ENCODE results near the gene PADI1.

Gene PADI1

DNA sequence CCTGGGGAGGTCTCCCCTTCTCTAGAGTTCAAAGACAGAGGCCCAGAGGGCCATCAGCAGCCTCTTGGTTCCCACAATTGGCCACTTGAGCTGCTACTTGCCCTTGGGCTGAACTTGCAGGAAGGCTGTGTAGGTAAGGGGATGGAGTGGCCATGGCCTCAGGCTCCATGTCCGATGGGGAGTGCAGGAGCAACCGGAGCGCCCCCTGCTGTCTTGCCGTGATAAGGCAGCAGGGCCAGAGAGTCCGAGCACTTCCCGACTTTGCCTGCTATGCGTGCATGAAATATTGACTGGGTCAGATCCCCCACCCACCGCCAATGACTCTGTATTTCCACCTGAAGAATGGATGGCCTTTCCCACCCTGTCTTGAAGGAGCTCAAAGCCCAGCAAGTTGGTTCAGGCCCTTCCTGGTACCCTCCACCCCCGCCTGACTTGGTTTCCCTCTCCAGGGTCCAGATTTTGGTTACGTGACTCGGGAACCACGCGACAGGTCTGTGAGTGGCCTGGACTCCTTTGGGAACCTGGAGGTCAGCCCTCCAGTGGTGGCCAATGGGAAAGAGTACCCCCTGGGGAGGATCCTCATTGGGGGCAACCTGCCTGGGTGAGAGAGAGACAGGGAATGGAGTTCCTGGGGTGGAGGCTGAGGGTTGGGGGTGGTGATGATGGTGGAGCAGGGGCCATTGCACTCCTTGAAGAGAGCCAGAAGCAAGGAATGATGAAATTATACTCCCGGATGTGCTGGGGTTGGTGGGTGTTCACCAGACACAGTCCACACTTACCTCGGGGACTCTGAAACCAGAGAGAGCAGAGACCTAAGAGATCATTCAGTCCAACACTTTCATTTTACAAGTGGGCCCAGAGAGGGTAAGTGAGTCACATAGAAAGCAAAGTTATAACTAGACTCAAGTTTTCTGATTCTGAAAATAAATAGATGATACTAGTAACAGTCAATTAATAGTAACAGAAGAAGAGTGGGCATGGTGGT is 69.5 kb downstream of the PADI1 start:
- DNase-seq, result peak; percentile 38 to 46

DNA sequence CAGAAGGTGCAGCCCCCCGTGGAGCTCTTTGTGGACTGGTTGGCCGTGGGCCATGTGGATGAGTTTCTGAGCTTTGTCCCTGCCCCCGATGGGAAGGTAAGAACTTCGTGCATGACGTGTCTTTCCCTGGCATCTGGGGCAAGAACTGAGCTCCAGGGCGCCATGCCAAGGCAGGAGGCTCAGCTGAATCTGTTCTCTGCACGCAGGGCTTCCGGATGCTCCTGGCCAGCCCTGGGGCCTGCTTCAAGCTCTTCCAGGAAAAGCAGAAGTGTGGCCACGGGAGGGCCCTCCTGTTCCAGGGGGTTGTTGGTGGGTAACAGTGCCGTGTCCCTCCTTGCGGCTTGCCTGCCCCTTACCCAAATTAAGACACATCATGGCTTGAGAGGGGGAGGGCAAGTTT is 71.6 kb downstream of the PADI1 start:
- DNase-seq, result peak; percentile 88 to 91

GRCh38 chr1:17277511-17278159 is 72.7 kb downstream of the PADI1 start:
- no peak for DNase-seq

- no peak for DNase-seq
These were observed 74.3 kb downstream of the PADI1 start for GRCh38 chr1:17278996-17279830.

DNA sequence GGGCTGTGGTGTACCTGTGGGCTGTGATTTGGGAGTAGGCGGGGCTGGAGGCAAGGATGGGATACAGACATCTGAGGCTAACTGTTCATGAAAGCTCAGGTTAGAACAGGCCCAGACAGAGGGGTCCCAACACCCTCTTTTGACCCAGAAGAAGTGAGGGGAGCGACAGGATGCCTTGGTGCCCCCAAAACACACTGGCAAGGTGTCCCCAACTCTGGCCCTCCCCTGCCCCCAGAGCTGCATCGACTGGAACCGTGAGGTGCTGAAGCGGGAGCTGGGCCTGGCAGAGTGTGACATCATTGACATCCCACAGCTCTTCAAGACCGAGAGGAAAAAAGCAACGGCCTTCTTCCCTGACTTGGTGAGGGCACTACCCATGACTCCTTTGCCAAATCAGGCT is 75.5 kb downstream of the PADI1 start:
- DNase-seq, result no peak

DNA sequence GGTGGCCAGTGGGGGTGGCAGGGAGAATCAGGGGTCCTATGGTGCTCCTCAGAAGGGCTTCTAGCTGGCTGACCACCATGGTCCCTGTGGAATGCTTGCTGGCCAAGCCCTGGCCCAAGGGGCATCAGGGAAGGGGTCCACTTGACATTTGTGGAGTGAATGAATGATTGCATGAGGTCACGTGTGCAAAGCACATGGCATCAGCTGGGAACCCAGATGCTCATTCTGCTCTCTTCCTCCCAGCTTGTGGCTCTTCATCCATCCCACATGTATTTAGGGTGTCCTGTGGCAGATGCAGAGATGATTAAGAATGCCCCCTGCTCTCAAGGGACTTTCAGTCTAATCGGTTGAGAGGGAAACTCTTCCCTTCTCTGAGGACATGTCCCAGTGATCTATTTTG is 76.0 kb downstream of the PADI1 start:
- DNase-seq, result no peak

DNA sequence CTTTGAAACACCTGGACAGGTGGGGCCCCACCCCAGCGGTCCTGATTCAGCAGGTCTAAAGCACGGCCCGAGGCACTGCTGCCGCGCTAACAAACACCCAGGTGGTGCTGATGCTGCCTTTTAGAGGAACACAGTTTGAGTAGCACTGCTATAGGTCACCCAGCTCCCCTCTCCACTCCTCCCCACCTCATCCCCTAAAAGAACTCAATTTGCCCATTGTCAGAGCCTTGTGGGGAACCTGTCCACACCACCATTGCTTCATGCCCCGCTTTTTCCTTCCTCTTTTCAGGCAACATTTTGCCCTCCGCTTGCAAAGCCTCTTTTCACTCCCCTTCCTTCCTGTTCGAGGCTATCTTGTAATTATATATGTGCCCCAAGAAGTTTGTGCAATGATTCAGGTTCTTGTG is 76.8 kb downstream of the PADI1 start:
- DNase-seq, result peak; percentile 99 to 100

DNA sequence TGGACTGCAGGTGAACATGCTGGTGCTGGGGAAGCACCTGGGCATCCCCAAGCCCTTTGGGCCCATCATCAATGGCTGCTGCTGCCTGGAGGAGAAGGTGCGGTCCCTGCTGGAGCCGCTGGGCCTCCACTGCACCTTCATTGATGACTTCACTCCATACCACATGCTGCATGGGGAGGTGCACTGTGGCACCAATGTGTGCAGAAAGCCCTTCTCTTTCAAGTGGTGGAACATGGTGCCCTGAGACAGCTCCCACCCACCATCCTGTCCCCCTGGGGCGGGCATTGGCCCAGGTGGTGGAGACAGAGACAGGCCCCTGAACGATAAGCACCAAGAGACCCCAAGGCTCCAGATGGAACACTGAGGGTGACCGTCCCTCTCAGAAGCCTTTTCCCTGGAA is 77.9 kb downstream of the PADI1 start:
- no peak for DNase-seq

DNA sequence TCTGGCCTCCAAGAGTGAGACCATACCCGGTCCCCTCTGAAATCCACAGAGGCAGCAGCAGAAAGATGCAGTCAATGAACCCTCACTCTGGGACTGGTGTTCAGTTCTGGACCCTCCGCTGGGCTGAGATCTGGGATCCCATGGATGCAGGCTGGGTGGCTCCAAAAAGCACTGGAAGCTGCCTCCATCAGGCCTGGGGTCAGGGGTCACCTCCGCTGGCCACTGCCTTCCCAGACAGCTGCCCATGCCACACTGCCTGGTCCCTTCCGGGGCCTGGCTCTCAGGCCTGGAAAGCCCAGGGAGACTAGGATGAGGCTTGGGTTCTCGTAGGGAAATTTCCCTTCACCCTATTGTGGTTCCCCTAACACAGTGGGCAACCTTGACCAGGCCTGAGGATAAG is 81.7 kb downstream of the PADI1 start:
- DNase-seq, result no peak

GRCh38 chr1:17287130-17287776 is 82.3 kb downstream of the PADI1 start:
- DNase-seq, result peak; percentile 63 to 71

GRCh38 chr1:17289721-17290120 is 84.8 kb downstream of the PADI1 start:
- no peak for DNase-seq

- no peak for DNase-seq
These were observed 85.6 kb downstream of the PADI1 start for GRCh38 chr1:17290553-17290952.

- no peak for DNase-seq
These were observed 87.6 kb downstream of the PADI1 start for GRCh38 chr1:17292299-17293160.

- no peak for DNase-seq
These were observed 88.9 kb downstream of the PADI1 start for GRCh38 chr1:17293681-17294425.

DNA sequence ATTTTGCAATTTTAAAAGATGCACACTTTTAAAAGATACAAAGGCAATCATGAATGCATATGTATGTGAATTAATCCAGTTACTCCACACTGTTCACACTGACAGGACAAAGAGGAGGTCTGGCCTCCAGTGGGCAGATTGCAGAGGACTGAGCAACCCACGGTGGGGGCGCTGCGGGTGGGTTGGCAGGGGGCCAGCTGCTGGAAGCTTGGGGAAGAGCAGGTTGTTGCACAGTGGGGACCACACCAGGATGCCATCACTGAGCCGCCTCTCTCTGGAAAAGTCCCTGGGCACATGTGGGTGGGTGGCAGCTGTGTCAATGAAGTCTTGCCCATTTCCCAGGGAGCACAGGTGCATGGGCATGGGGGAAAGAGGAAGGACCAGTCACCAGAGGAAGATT is 90.4 kb downstream of the PADI1 start:
- no peak for DNase-seq

All from AML-193 (cell line).